Measurements from ENCODE around the gene ZCCHC8. TPM values are rescaled to one million over a fixed set of nuclear protein-coding genes. Genes with fewer than 3 reads are reported as not detected.
"Not testable (repeated sequence)": the region's sequence is repeated elsewhere in the genome, so short reads cannot be mapped to it uniquely, and the experiment has no call there.

ZCCHC8 gene
- total RNA-seq, 1 donor from 2014 or later = 21.8 TPM

- no peak for TF ChIP-seq CTCF (IDR thresholded peaks at IDR 0.05)
- no peak overlapping the region for H3K4me3 Mint-ChIP-seq (ENCODE audit: unreplicated experiment)
- no peak for DNase-seq (ENCODE audit: low spot score)
- H3K36me3 Mint-ChIP-seq (ENCODE audit: low read depth) = peaks cover 42% of the 10 kb centered on the region
- no peak overlapping the region for H3K27ac Mint-ChIP-seq (ENCODE audit: unreplicated experiment)
- H3K9me3 Mint-ChIP-seq (ENCODE audit: low read depth) = no peaks in the 10 kb centered on the region
- H3K27me3 Mint-ChIP-seq (ENCODE audit: low read depth) = no peaks in the 10 kb centered on the region
- H3K4me1 Mint-ChIP-seq (ENCODE audit: low read depth) = peaks cover 1% of the 10 kb centered on the region
Measured at GRCh38 chr12:122486805-122487426, 13.8 kb downstream of the ZCCHC8 start.

- H3K4me3 Mint-ChIP-seq (ENCODE audit: unreplicated experiment); H3K9me3 Mint-ChIP-seq (ENCODE audit: low read depth); H3K27me3 Mint-ChIP-seq (ENCODE audit: low read depth); H3K27ac Mint-ChIP-seq (ENCODE audit: unreplicated experiment); H3K4me1 Mint-ChIP-seq (ENCODE audit: low read depth); DNase-seq (ENCODE audit: low spot score): not testable (repeated sequence)
- peaks cover 40% of the 10 kb centered on the region for H3K36me3 Mint-ChIP-seq (ENCODE audit: low read depth)
Measured at GRCh38 chr12:122486360-122486759, 14.4 kb downstream of the ZCCHC8 start.

GRCh38 chr12:122484385-122484784 is 16.3 kb downstream of the ZCCHC8 start:
- not testable (repeated sequence) for DNase-seq (ENCODE audit: low spot score); H3K27ac Mint-ChIP-seq (ENCODE audit: unreplicated experiment); H3K9me3 Mint-ChIP-seq (ENCODE audit: low read depth); H3K4me3 Mint-ChIP-seq (ENCODE audit: unreplicated experiment); H3K27me3 Mint-ChIP-seq (ENCODE audit: low read depth); H3K4me1 Mint-ChIP-seq (ENCODE audit: low read depth)
- H3K36me3 Mint-ChIP-seq (ENCODE audit: low read depth) = peaks cover 39% of the 10 kb centered on the region

GRCh38 chr12:122483969-122484368 is 16.8 kb downstream of the ZCCHC8 start:
- H3K27me3 Mint-ChIP-seq (ENCODE audit: low read depth) = no peaks in the 10 kb centered on the region
- no peak for DNase-seq (ENCODE audit: low spot score)
- TF ChIP-seq CTCF (IDR thresholded peaks at IDR 0.05) = no peak
- peaks cover 3% of the 10 kb centered on the region for H3K4me1 Mint-ChIP-seq (ENCODE audit: low read depth)
- H3K9me3 Mint-ChIP-seq (ENCODE audit: low read depth) = no peaks in the 10 kb centered on the region
- H3K36me3 Mint-ChIP-seq (ENCODE audit: low read depth) = peaks cover 37% of the 10 kb centered on the region
- H3K4me3 Mint-ChIP-seq (ENCODE audit: unreplicated experiment) = no peak overlapping the region
- peak overlapping the region; percentile 60 for H3K27ac Mint-ChIP-seq (ENCODE audit: unreplicated experiment)

GRCh38 chr12:122481861-122482260 is 18.9 kb downstream of the ZCCHC8 start:
- H3K36me3 Mint-ChIP-seq (ENCODE audit: low read depth) = peaks cover 45% of the 10 kb centered on the region
- H3K27ac Mint-ChIP-seq (ENCODE audit: unreplicated experiment) = peak overlapping the region; percentile 2
- no peaks in the 10 kb centered on the region for H3K9me3 Mint-ChIP-seq (ENCODE audit: low read depth)
- no peak overlapping the region for H3K4me3 Mint-ChIP-seq (ENCODE audit: unreplicated experiment)
- peaks cover 3% of the 10 kb centered on the region for H3K4me1 Mint-ChIP-seq (ENCODE audit: low read depth)
- TF ChIP-seq CTCF (IDR thresholded peaks at IDR 0.05) = no peak
- H3K27me3 Mint-ChIP-seq (ENCODE audit: low read depth) = no peaks in the 10 kb centered on the region
- no peak for DNase-seq (ENCODE audit: low spot score)

GRCh38 chr12:122480753-122481152 is 20.0 kb downstream of the ZCCHC8 start:
- Mint-ChIP-seq H3K36me3 (ENCODE audit: low read depth) (peaks cover 49% of the 10 kb centered on the region), H3K9me3 (ENCODE audit: low read depth) (no peaks in the 10 kb centered on the region), H3K4me3 (ENCODE audit: unreplicated experiment) (no peak overlapping the region), H3K27ac (ENCODE audit: unreplicated experiment) (no peak overlapping the region), H3K27me3 (ENCODE audit: low read depth) (no peaks in the 10 kb centered on the region), H3K4me1 (ENCODE audit: low read depth) (peaks cover 3% of the 10 kb centered on the region)
- no peak for DNase-seq (ENCODE audit: low spot score)
- TF ChIP-seq CTCF (IDR thresholded peaks at IDR 0.05) = no peak

All from chondrocyte (in vitro differentiated cells).